Smooth muscle cell (in vitro differentiated cells): ENCODE results near the gene EPB42. TPM values are rescaled to one million over a fixed set of nuclear protein-coding genes. Genes with fewer than 3 reads are reported as not detected.

ENCODE experiments used
- DNase-seq: peaks from one replicate; lab custom pipeline; 2025; ENCODE audit not compliant: unreplicated experiment; lab: John Stamatoyannopoulos, UW
- H2AFZ ChIP-seq: fragments of 200-600 bp; sonication (generic); 2 replicates; pipeline ENCODE4 v1.6.0; 2016; ENCODE audit warnings: antibody characterized with exemption, low read depth, mild to moderate bottlenecking
- H3F3A ChIP-seq: fragments of 200-600 bp; sonication (generic); 2 replicates; pipeline ENCODE4 v1.6.0; 2017; ENCODE audit warnings: antibody characterized with exemption, low read depth
- H3K27ac ChIP-seq: fragments of 200-600 bp; sonication (generic); 2 replicates; pipeline ENCODE4 v1.5.1; 2016; ENCODE audit warnings: low read depth, mild to moderate bottlenecking
- H3K27me3 ChIP-seq: fragments of 200-600 bp; sonication (generic); 2 replicates; pipeline ENCODE4 v1.6.1; 2016; ENCODE audit warnings: low read depth, mild to moderate bottlenecking
- H3K36me3 ChIP-seq: fragments of 200-600 bp; sonication (generic); 2 replicates; pipeline ENCODE4 v1.5.1; 2016; ENCODE audit warnings: low read depth
- H3K4me1 ChIP-seq: fragments of 200-600 bp; sonication (generic); 2 replicates; pipeline ENCODE4 v1.5.1; 2016; ENCODE audit warnings: low read depth
- H3K4me2 ChIP-seq: fragments of 200-600 bp; sonication (generic); 2 replicates; pipeline ENCODE4 v1.6.0; 2016; ENCODE audit warnings: mild to moderate bottlenecking
- H3K4me3 ChIP-seq: fragments of 200-600 bp; sonication (generic); 2 replicates; pipeline ENCODE4 v1.5.1; 2016; ENCODE audit warnings: mild to moderate bottlenecking
- H3K79me2 ChIP-seq: fragments of 200-600 bp; sonication (generic); 2 replicates; pipeline ENCODE4 v1.6.0; 2016; ENCODE audit warnings: low read depth, mild to moderate bottlenecking
- H3K9ac ChIP-seq: fragments of 200-600 bp; sonication (generic); 2 replicates; pipeline ENCODE4 v1.6.0; 2016; ENCODE audit warnings: low read depth
- H3K9me3 ChIP-seq: fragments of 200-600 bp; sonication (generic); replicated peaks from 2 replicates; pipeline ENCODE4 v1.5.1; 2016; ENCODE audit warnings: low read depth
- H4K20me1 ChIP-seq: fragments of 200-600 bp; sonication (generic); 2 replicates; pipeline ENCODE4 v1.6.0; 2016; ENCODE audit warnings: low read depth
- WGBS: methylation state at CpG from one replicate; pipeline ENCODE4 v1.1.7; 2016; ENCODE audit warnings: low lambda C conversion rate; 5-methylcytosine and 5-hydroxymethylcytosine counted together
- polyA plus RNA-seq: library from polyadenylated mRNA; unstranded; fragments of >200 nt; fragmentation: Nextera tagmentation; extraction: Ambion mirVana; gene quantifications from 2 replicates; pipeline ENCODE4 v1.2.1, GENCODE V29; 2016
- total RNA-seq: library from RNA; depleted of rRNA; stranded (reverse); fragments of >200 nt; gene quantifications from 2 replicates; pipeline ENCODE4 v1.2.3, GENCODE V29; 2014
- TF ChIP-seq, protein P1 (sequence below): fragments of 200-600 bp; sonication (generic); IDR thresholded peaks from 2 replicates; pipeline ENCODE4 v1.5.1; 2017; ENCODE audit warnings: borderline replicate concordance, mild to moderate bottlenecking, antibody characterized with exemption; ENCODE audit not compliant: insufficient read depth, poor library complexity, severe bottlenecking

The EPB42 gene
- total RNA-seq = not detected in 2 replicates
- not detected in 2 replicates for polyA plus RNA-seq

DNA sequence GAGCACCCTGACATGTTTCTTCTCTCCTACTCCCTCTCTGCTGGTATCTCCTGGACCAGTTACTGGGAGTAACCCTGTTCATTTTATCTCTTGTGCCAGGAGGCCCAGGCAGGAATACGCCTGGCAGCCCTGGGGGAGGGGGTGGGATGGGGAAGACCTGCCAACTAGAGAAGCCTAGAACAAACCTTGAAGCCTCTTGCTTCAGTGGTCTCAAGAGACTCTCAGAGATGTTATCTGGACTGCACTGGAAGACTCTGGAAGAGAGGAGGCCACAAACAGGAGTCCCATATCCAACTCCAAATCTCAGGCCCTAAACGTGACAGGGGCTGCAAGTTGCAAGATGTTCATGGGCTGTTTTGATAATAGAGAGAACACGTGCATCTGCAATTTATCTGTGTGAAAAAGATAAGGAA is at the start of gene EPB42:
Gene EPB42, minus strand, starts transcription at position 28 of the 413 bp plus-strand sequence. CDS start 193 bp downstream, outside the sequence.
- no peak within 1 kb of the TSS for H3K4me3 ChIP-seq
- H3F3A ChIP-seq = no peaks in the 10 kb centered on the region
- DNase-seq = no peak
- peaks cover 3% of the 10 kb centered on the region for H3K27me3 ChIP-seq
- H3K36me3 ChIP-seq = no peaks in the 10 kb centered on the region
- no peak within 1 kb of the TSS for H3K27ac ChIP-seq
- H3K9me3 ChIP-seq = no peaks in the 10 kb centered on the region
- TF ChIP-seq, protein P1, sequence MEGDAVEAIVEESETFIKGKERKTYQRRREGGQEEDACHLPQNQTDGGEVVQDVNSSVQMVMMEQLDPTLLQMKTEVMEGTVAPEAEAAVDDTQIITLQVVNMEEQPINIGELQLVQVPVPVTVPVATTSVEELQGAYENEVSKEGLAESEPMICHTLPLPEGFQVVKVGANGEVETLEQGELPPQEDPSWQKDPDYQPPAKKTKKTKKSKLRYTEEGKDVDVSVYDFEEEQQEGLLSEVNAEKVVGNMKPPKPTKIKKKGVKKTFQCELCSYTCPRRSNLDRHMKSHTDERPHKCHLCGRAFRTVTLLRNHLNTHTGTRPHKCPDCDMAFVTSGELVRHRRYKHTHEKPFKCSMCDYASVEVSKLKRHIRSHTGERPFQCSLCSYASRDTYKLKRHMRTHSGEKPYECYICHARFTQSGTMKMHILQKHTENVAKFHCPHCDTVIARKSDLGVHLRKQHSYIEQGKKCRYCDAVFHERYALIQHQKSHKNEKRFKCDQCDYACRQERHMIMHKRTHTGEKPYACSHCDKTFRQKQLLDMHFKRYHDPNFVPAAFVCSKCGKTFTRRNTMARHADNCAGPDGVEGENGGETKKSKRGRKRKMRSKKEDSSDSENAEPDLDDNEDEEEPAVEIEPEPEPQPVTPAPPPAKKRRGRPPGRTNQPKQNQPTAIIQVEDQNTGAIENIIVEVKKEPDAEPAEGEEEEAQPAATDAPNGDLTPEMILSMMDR = no peak
- H3K9ac ChIP-seq = no peak within 1 kb of the TSS
- H3K4me1 ChIP-seq = peaks cover 4% of the 10 kb centered on the region
- 84% methylated on average over 3 of the region's 3 CpGs for WGBS
- no peak within 1 kb of the TSS for H3K4me2 ChIP-seq
- H4K20me1 ChIP-seq = no peaks in the 10 kb centered on the region
- no peak within 1 kb of the TSS for H2AFZ ChIP-seq
- H3K79me2 ChIP-seq = no peaks in the 10 kb centered on the region

DNA sequence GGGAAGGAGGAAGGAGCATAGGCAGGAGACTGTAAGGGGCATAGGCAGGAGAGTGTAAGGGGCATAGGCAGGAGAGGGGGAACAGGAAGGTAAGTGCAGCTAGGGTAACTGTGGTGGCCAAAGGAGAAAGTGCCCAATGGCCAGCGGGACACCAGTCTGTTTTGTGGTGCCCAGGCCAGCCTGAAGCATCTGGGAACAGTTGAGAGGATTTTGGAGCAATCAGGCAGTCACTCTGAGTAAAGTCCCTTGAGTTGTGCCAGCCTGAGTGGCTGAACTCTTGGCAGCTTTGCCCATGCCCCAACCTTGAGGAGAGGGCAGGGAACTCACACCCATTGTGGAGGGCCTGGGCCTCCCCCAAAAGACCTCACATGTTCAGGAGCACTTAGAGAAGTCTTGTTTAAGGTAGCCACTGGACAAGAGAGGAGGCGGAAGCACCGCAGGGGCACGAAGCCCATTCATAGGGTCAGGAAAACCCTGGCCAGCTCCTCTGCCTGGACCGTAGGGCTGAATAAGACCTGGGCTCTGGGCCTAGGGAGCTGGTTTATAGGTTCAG is 49.4 kb upstream of the EPB42 start:
- TF ChIP-seq, protein P1 = no peak
- no peaks in the 10 kb centered on the region for H3F3A ChIP-seq
- H2AFZ ChIP-seq = no peak overlapping the region
- no peak overlapping the region for H3K27ac ChIP-seq
- H3K79me2 ChIP-seq = no peaks in the 10 kb centered on the region
- no peaks in the 10 kb centered on the region for H3K4me1 ChIP-seq
- H3K4me2 ChIP-seq = no peak overlapping the region
- no peak for DNase-seq
- WGBS = 87% methylated on average over 5 of the region's 5 CpGs
- no peaks in the 10 kb centered on the region for H3K36me3 ChIP-seq
- H3K4me3 ChIP-seq = no peak overlapping the region
- peaks cover 19% of the 10 kb centered on the region for H3K27me3 ChIP-seq
- no peak overlapping the region for H3K9ac ChIP-seq
- no peaks in the 10 kb centered on the region for H3K9me3 ChIP-seq
- H4K20me1 ChIP-seq = no peaks in the 10 kb centered on the region

DNA sequence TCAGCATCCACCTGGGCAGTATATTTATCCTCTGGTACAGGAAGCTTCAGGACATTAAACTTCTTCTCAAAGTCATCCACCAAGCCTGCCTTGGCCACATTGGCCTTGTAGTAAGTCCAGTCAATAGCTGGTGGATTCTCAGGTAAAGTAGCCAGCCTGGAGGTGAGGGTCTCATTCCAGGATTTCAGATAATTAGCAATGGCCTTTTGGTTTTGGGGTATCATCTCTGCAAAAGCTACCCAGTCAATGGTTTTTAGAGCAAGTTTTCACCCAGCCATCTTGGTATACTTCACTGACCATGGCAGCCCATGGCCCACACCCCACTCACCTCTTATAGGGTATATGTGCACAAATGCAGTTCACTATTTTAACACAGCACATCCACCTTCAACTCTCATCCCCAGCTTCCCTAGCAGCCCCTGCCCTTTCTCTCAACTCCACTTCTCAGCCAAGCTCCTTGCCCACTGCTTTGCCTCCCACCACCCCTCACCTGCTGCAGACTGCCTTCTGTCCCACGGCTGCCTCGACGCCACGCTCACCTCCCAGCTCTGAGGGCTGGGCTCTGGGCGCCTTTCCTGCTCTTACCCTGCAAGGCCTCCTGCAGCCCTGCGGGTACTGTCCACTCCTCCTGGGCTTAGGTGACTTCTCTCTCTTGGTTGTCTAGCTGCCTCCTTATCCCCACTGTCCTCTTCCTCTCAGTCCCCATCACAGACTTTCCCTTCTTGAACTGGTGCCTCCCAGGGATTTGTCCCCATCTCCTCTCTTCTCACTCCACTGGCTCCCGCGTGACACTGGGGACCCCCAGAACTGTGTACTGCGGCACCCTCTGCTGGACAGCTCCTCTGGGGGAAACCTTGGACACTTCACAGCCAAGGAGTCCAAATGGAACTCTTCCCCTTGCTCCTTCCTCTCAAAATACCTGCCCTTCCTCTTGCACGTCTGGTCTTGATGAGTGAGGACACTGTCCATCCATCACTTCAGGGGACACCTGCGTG is 47.6 kb upstream of the EPB42 start:
- Histone ChIP-seq H3F3A (no peaks in the 10 kb centered on the region), H3K9ac (no peak overlapping the region), H3K9me3 (no peaks in the 10 kb centered on the region), H3K4me1 (no peaks in the 10 kb centered on the region), H2AFZ (no peak overlapping the region), H3K79me2 (no peaks in the 10 kb centered on the region), H4K20me1 (no peaks in the 10 kb centered on the region), H3K27me3 (peaks cover 32% of the 10 kb centered on the region), H3K4me3 (no peak overlapping the region), H3K4me2 (no peak overlapping the region), H3K27ac (no peak overlapping the region), H3K36me3 (no peaks in the 10 kb centered on the region)
- WGBS = 68% methylated on average over 11 of the region's 11 CpGs
- DNase-seq = no peak
- TF ChIP-seq, protein P1 = peak; percentile 21
